H1 (cell line): ENCODE results near the gene TADA1. TPM values are rescaled to one million over a fixed set of nuclear protein-coding genes. Genes with fewer than 3 reads are reported as not detected.

Experiments used
- CTCF ChIA-PET: fragments of 300-600 bp; sonication (Branson Sonifier 250); formaldehyde crosslinking; loops from one replicate; lab custom pipeline; 2021; ENCODE audit not compliant: partially characterized antibody; lab: Charles Lee
- POLR2A ChIA-PET: fragments of 300-600 bp; sonication (Branson Sonifier 250); formaldehyde crosslinking; loops from one replicate; lab custom pipeline; 2021; ENCODE audit warnings: inconsistent platforms; ENCODE audit not compliant: partially characterized antibody; lab: Charles Lee
- DNase-seq, 2 experiments: peaks; one replicate each; pipeline versions ENCODE4 v3.0.0 to v3.0.0-alpha.2; 2010 to 2022; ENCODE audit warnings: low spot score in 2 of 2, low read depth in 1 of 2, mixed read lengths in 1 of 2
- FAIRE-seq: peaks from 2 replicates; lab custom pipeline; 2011; peaks lifted over from hg19 to GRCh38; lab: Jason Lieb, UNC
- H2AFZ ChIP-seq: 2 replicates; pipeline ENCODE4 v1.8.1; 2012; ENCODE audit warnings: low read length, inconsistent platforms
- H2AK5ac ChIP-seq: 2 replicates; pipeline ENCODE4 v1.6.1; 2013; ENCODE audit warnings: low read depth, low read length
- H2BK120ac ChIP-seq: replicated peaks from 2 replicates; pipeline ENCODE3; 2013; ENCODE audit warnings: low read depth, low read length, inconsistent platforms
- H2BK12ac ChIP-seq: 2 replicates; pipeline ENCODE4 v1.6.1; 2013; ENCODE audit warnings: low read depth, low read length
- H2BK15ac ChIP-seq: 2 replicates; pipeline ENCODE4 v1.6.1; 2013; ENCODE audit warnings: low read length
- H2BK20ac ChIP-seq: 2 replicates; pipeline ENCODE4 v1.6.1; 2013; ENCODE audit warnings: low read length
- H2BK5ac ChIP-seq: 2 replicates; pipeline ENCODE4 v1.6.1; 2013; ENCODE audit warnings: low read depth, low read length
- H3K14ac ChIP-seq: 2 replicates; pipeline ENCODE4 v1.6.1; 2013; ENCODE audit warnings: inconsistent platforms; ENCODE audit not compliant: insufficient read length
- H3K18ac ChIP-seq: 2 replicates; pipeline ENCODE4 v1.6.1; 2013; ENCODE audit warnings: low read length; ENCODE audit errors: extremely low read depth
- H3K23ac ChIP-seq: 2 replicates; pipeline ENCODE4 v1.6.1; 2013; ENCODE audit warnings: inconsistent platforms; ENCODE audit not compliant: insufficient read length
- H3K23me2 ChIP-seq: 2 replicates; pipeline ENCODE4 v1.6.1; 2013; ENCODE audit warnings: low read depth, low read length
- H3K27ac ChIP-seq: 2 replicates; pipeline ENCODE4 v1.6.1; 2011; ENCODE audit warnings: low read depth, low read length, inconsistent platforms
- H3K27me3 ChIP-seq, 4 experiments: replicated peaks in 1 of 4; 1 replicate in 1 of 4; 2 replicates in 3 of 4; pipeline versions ENCODE4 v1.6.1 to v1.8.1; 2011 to 2013; ENCODE audit warnings: low read length in 3 of 4, mild to moderate bottlenecking in 3 of 4, inconsistent platforms in 2 of 4, mixed read lengths in 2 of 4, moderate library complexity in 1 of 4; ENCODE audit not compliant: control insufficient read depth in 3 of 4, insufficient read depth in 3 of 4; ENCODE audit errors: extremely low read depth in 1 of 4
- H3K36me3 ChIP-seq, 4 experiments: 2 replicates each; pipeline versions ENCODE4 v1.6.1 to v1.8.1; 2011 to 2013; ENCODE audit warnings: mild to moderate bottlenecking in 4 of 4, low read length in 3 of 4, moderate library complexity in 2 of 4, control low read depth in 1 of 4, inconsistent platforms in 1 of 4; ENCODE audit not compliant: insufficient read depth in 4 of 4, control insufficient read depth in 2 of 4
- H3K4ac ChIP-seq: replicated peaks from 2 replicates; pipeline ENCODE3; 2013; ENCODE audit warnings: low read length, low read depth, mixed read lengths, inconsistent platforms; ENCODE audit not compliant: insufficient read length
- H3K4me1 ChIP-seq, 4 experiments: replicated peaks in 1 of 4; 1 replicate in 1 of 4; 2 replicates in 3 of 4; pipeline versions ENCODE4 v1.6.1 to v1.8.1; 2011 to 2013; ENCODE audit warnings: low read length in 3 of 4, inconsistent platforms in 2 of 4, mixed read lengths in 1 of 4; ENCODE audit not compliant: insufficient read depth in 4 of 4, control insufficient read depth in 3 of 4
- H3K4me2 ChIP-seq, 2 experiments: 2 replicates each; pipeline versions ENCODE4 v1.6.1 to v1.8.1; 2011 to 2013; ENCODE audit warnings: low read depth in 2 of 2, low read length in 2 of 2, control low read depth in 1 of 2, inconsistent platforms in 1 of 2, mild to moderate bottlenecking in 1 of 2; ENCODE audit not compliant: insufficient read depth in 1 of 2
- H3K4me3 ChIP-seq, 4 experiments: fragments of 200-600, 300-600 bp in 1 of 4; sonication (generic), shearing (Covaris generic), sonication (Bioruptor Twin) in 1 of 4; 2 replicates each; pipeline versions ENCODE4 v1.5.1 to v1.8.1; 2011 to 2016; ENCODE audit warnings: low read length in 4 of 4, low read depth in 3 of 4, control low read depth in 2 of 4, inconsistent platforms in 2 of 4, mild to moderate bottlenecking in 2 of 4, mixed read lengths in 1 of 4, moderate library complexity in 1 of 4; ENCODE audit not compliant: insufficient read depth in 2 of 4; ENCODE audit errors: extremely low read depth in 1 of 4
- H3K56ac ChIP-seq: replicated peaks from 2 replicates; pipeline ENCODE3; 2013; ENCODE audit warnings: low read depth, mild to moderate bottlenecking, mixed read lengths, low read length, inconsistent platforms; ENCODE audit not compliant: insufficient read length
- H3K79me1 ChIP-seq: 2 replicates; pipeline ENCODE4 v1.6.1; 2013; ENCODE audit warnings: low read depth, low read length, control low read depth
- H3K79me2 ChIP-seq, 2 experiments: 2 replicates each; pipeline versions ENCODE4 v1.6.1 to v1.8.1; 2012 to 2013; ENCODE audit warnings: low read length in 2 of 2, mild to moderate bottlenecking in 2 of 2, inconsistent platforms in 1 of 2; ENCODE audit not compliant: insufficient read depth in 2 of 2, control insufficient read depth in 1 of 2
- H3K9ac ChIP-seq, 4 experiments: replicated peaks in 1 of 4; 1 replicate in 1 of 4; 2 replicates in 3 of 4; pipeline versions ENCODE4 v1.6.1 to v1.8.1; 2011 to 2013; ENCODE audit warnings: low read depth in 3 of 4, low read length in 3 of 4, control low read depth in 2 of 4, mild to moderate bottlenecking in 2 of 4, moderate library complexity in 2 of 4, inconsistent platforms in 1 of 4; ENCODE audit errors: extremely low read depth in 1 of 4
- H3K9me3 ChIP-seq, 2 experiments: 2 replicates each; pipeline versions ENCODE4 v1.6.1 to v1.8.1; 2012 to 2013; ENCODE audit warnings: mild to moderate bottlenecking in 2 of 2, moderate library complexity in 2 of 2, control low read depth in 1 of 2, inconsistent platforms in 1 of 2, low read depth in 1 of 2, low read length in 1 of 2, mixed read lengths in 1 of 2; ENCODE audit not compliant: insufficient read depth in 2 of 2
- H4K20me1 ChIP-seq, 2 experiments: replicated peaks in 1 of 2; 2 replicates each; pipeline versions ENCODE3 to v1.8.1; 2011 to 2013; ENCODE audit warnings: inconsistent platforms in 2 of 2, low read length in 2 of 2, mild to moderate bottlenecking in 1 of 2; ENCODE audit not compliant: insufficient read depth in 2 of 2, control insufficient read depth in 1 of 2
- H4K5ac ChIP-seq: 2 replicates; pipeline ENCODE4 v1.6.1; 2013; ENCODE audit warnings: low read length, low read depth, mixed read lengths, inconsistent platforms; ENCODE audit not compliant: insufficient read length
- H4K8ac ChIP-seq: 2 replicates; pipeline ENCODE4 v1.8.0; 2013; ENCODE audit warnings: mild to moderate bottlenecking, moderate library complexity, low read length, inconsistent platforms; ENCODE audit not compliant: insufficient read depth; ENCODE audit errors: extremely low read depth
- H4K91ac ChIP-seq: replicated peaks from 2 replicates; pipeline ENCODE3; 2013; ENCODE audit warnings: low read length, mixed read lengths, inconsistent platforms; ENCODE audit not compliant: insufficient read length
- CHD2 ChIP-seq: IDR thresholded peaks from 2 replicates; pipeline ENCODE4 v1.6.1; 2012; ENCODE audit warnings: low read length, improper control_type of control experiment
- EZH2 ChIP-seq: fragments of 200-600 bp; sonication (generic); IDR thresholded peaks from 2 replicates; pipeline ENCODE4 v1.7.1; 2012; ENCODE audit warnings: low read depth, mild to moderate bottlenecking, moderate library complexity, low read length, inconsistent platforms; ENCODE audit not compliant: severe bottlenecking
- KDM5A ChIP-seq: fragments of 200-600 bp; IDR thresholded peaks from 2 replicates; pipeline ENCODE4 v1.7.1; 2012; ENCODE audit warnings: mild to moderate bottlenecking, low read length, inconsistent platforms, mixed read lengths
- MAFK ChIP-seq: IDR thresholded peaks from 2 replicates; pipeline ENCODE4 v1.6.1; 2012; ENCODE audit warnings: low read depth, mild to moderate bottlenecking, improper control_type of control experiment, low read length
- SIN3A ChIP-seq, 2 experiments: IDR thresholded peaks in 1 of 2; conservative IDR thresholded peaks in 1 of 2; 2 replicates each; pipeline ENCODE4 v1.6.1; 2011 to 2012; ENCODE audit warnings: low read length in 2 of 2, improper control_type of control experiment in 1 of 2, low read depth in 1 of 2, mild to moderate bottlenecking in 1 of 2
- TAF7 ChIP-seq: optimal IDR thresholded peaks from 2 replicates; pipeline ENCODE3; 2011; ENCODE audit warnings: low read depth, mild to moderate bottlenecking, inconsistent platforms, low read length, moderate library complexity, borderline replicate concordance
- TBP ChIP-seq: IDR thresholded peaks from 2 replicates; pipeline ENCODE4 v1.6.1; 2011; ENCODE audit warnings: low read depth, low read length, improper control_type of control experiment
- polyA plus RNA-seq, 7 experiments: library from polyadenylated mRNA; depleted of rRNA in 3 of 7; stranded (reverse) in 5 of 7; unstranded in 2 of 7; fragments of >200 nt in 5 of 7; fragments of 200-250 nt in 2 of 7; gene quantifications; 1 replicate in 5 of 7; 2 replicates in 1 of 7; 4 replicates in 1 of 7; pipeline versions ENCODE4 v1.2.1 to v1.2.3, GENCODE V29; 2011 to 2013; ENCODE audit warnings: missing spikeins in 2 of 7, mixed read lengths in 2 of 7
- total RNA-seq: library from RNA; stranded (reverse); fragmentation: NEBNext Ultra II Directional; extraction: Animal tissue kit (Norgen Biotek cat#: 25700); gene quantifications from 2 replicates; pipeline ENCODE4 v1.2.1, GENCODE V29; 2021
- TF ChIP-seq, protein P1 (sequence below), 3 experiments: IDR thresholded peaks; 1 replicate in 2 of 3; 2 replicates in 1 of 3; pipeline versions ENCODE4 v1.5.1 to v1.6.1; 2011; ENCODE audit warnings: low read length in 3 of 3, mild to moderate bottlenecking in 3 of 3, inconsistent platforms in 2 of 3, low read depth in 1 of 3, moderate library complexity in 1 of 3; ENCODE audit not compliant: insufficient read depth in 1 of 3; ENCODE audit errors: control extremely low read depth in 1 of 3

Gene TADA1
- total and polyA plus RNA-seq, 2 of the 8 experiments (the other 6 are each of a cell fraction or from before 2014, with no cell fraction given), result 21.1 to 23.6 TPM

DNA sequence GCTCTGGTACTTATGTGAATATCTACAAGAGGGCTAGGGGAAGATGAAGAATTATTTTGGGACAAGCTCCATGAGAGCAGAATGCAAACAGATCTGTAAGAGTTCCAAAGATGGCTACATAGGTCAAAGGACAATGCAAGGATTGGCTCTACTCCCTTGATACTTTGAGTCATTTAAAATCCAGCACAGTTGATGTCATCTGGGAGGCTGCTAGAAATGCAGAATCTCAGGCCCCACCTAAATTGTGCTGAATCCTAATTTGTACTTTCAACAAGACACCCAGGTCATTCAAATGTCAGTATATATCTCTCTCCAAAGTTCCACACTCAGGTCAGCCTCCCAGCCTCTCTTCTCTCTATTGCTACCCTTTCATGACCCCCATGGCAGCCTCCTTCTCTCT lies 23.7 kb upstream of the TADA1 start:
- H3K4me3 ChIP-seq, result no peak overlapping the region
- no peak overlapping the region for H2BK12ac ChIP-seq
- H4K8ac ChIP-seq, result no peak overlapping the region
- no peak overlapping the region for H3K56ac ChIP-seq
- H3K9me3 ChIP-seq, result peaks cover 16% of the 10 kb centered on the region in 2 experiments
- H2BK5ac ChIP-seq, result no peak overlapping the region
- H2BK120ac ChIP-seq, result no peak overlapping the region
- no peaks in the 10 kb centered on the region for H3K36me3 ChIP-seq
- no peak overlapping the region for H3K4ac ChIP-seq
- no peak overlapping the region for H2BK20ac ChIP-seq
- H3K14ac ChIP-seq, result no peak overlapping the region
- H2AFZ ChIP-seq, result no peak overlapping the region
- no peaks in the 10 kb centered on the region for H4K20me1 ChIP-seq
- no peak overlapping the region for H2AK5ac ChIP-seq
- H3K4me2 ChIP-seq, result no peak overlapping the region
- H3K4me1 ChIP-seq, result no peaks in the 10 kb centered on the region; a peak in 1 of 7 replicates
- H3K79me1 ChIP-seq, result no peaks in the 10 kb centered on the region
- H3K27ac ChIP-seq, result no peak overlapping the region
- DNase-seq, result no peak
- CTCF ChIA-PET, result interaction anchor here (1.0 to 3.5 kb wide), 5 partner anchors 8 to 160 kb away, joined by 3 to 22 read pairs (median 5); no protein-coding TSS in a partner anchor
- no peak overlapping the region for H3K18ac ChIP-seq
- no peaks in the 10 kb centered on the region for H3K27me3 ChIP-seq
- H3K79me2 ChIP-seq, result no peaks in the 10 kb centered on the region
- POLR2A ChIA-PET, result no interaction called here
- H2BK15ac ChIP-seq, result no peak overlapping the region
- H4K5ac ChIP-seq, result no peak overlapping the region
- TF ChIP-seq CHD2, result no peak
- TF ChIP-seq, protein P1, sequence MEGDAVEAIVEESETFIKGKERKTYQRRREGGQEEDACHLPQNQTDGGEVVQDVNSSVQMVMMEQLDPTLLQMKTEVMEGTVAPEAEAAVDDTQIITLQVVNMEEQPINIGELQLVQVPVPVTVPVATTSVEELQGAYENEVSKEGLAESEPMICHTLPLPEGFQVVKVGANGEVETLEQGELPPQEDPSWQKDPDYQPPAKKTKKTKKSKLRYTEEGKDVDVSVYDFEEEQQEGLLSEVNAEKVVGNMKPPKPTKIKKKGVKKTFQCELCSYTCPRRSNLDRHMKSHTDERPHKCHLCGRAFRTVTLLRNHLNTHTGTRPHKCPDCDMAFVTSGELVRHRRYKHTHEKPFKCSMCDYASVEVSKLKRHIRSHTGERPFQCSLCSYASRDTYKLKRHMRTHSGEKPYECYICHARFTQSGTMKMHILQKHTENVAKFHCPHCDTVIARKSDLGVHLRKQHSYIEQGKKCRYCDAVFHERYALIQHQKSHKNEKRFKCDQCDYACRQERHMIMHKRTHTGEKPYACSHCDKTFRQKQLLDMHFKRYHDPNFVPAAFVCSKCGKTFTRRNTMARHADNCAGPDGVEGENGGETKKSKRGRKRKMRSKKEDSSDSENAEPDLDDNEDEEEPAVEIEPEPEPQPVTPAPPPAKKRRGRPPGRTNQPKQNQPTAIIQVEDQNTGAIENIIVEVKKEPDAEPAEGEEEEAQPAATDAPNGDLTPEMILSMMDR (IDR thresholded peaks at IDR 0.05; ENCODE audit: control extremely low read depth in 1 of 3, insufficient read depth in 1 of 3, low read depth in 1 of 3, low read length in 3 of 3), result no peak
- TF ChIP-seq TAF7, result no peak
- TF ChIP-seq SIN3A (conservative IDR thresholded peaks at IDR 0.05 in 1 of 2, IDR thresholded peaks at IDR 0.05 in 1 of 2; ENCODE audit: low read depth in 1 of 2, low read length in 2 of 2), result no peak
- no peak for TF ChIP-seq MAFK
- no peak for TF ChIP-seq TBP
- TF ChIP-seq EZH2, result no peak
- TF ChIP-seq KDM5A, result no peak
- TF ChIP-seq, all 59 proteins: peak for 0
- Histone ChIP-seq H3K23me2 (no peaks in the 10 kb centered on the region), H3K9ac (no peak overlapping the region), H4K91ac (no peak overlapping the region), H3K23ac (no peak overlapping the region)
- FAIRE-seq, result no peak
